HCT116 (cell line): ENCODE measurements around the gene TMEM120A. TPM values are rescaled to one million over a fixed set of nuclear protein-coding genes. Genes with fewer than 3 reads are reported as not detected.

Experiments
- ATAC-seq: fragments of 200-7000 bp; cut with Tn5 transposase; 2 replicates; pipeline ENCODE4 v1.9.1; 2020; ENCODE audit warnings: mild to moderate bottlenecking, moderate library complexity
- BruUV-seq: library from RNA; stranded (reverse); fragments of 400-500 nt; replicated peaks from 2 replicates; lab custom pipeline; 2021; lab: Mats Ljungman, UMichigan
- CTCF ChIA-PET: fragments of 300-600 bp; sonication (Branson Sonifier 250); formaldehyde crosslinking; loops from one replicate; lab custom pipeline; 2021; ENCODE audit warnings: antibody characterized with exemption; lab: Charles Lee
- POLR2A ChIA-PET: fragments of 300-600, 350-600 bp; sonication (Branson Sonifier 250); formaldehyde crosslinking; loops from one replicate; lab custom pipeline; 2021; ENCODE audit warnings: antibody characterized with exemption; lab: Charles Lee
- RAD21 ChIA-PET, 2 experiments: fragments of 300-600 bp; sonication (Branson Sonifier 250); formaldehyde crosslinking; loops; one replicate each; lab custom pipeline; 2023; ENCODE audit warnings: low total read pairs in 2 of 2; ENCODE audit not compliant: uncharacterized antibody in 2 of 2, unreplicated experiment in 2 of 2, low non-redundant PET in 1 of 2; lab: Charles Lee
- DNase-seq: peaks from one replicate; pipeline ENCODE4 v3.0.0-alpha.2; 2010; ENCODE audit warnings: low read depth, low spot score
- H2AFZ ChIP-seq: fragments of 200-600 bp; shearing (Covaris generic), sonication (generic); 2 replicates; pipeline ENCODE4 v1.6.1; 2017; ENCODE audit warnings: low read depth, mixed run types, mixed read lengths, antibody characterized with exemption, low read length; ENCODE audit not compliant: poor library complexity, severe bottlenecking
- H3K27ac ChIP-seq: 2 replicates; pipeline ENCODE4 v1.5.1; 2012; ENCODE audit warnings: low read depth, low read length
- H3K27me3 ChIP-seq: fragments of 200-600 bp; sonication (generic); 2 replicates; pipeline ENCODE4 v1.6.1; 2016; ENCODE audit warnings: mixed run types, low read length, mixed read lengths; ENCODE audit not compliant: insufficient read depth
- H3K36me3 ChIP-seq, 2 experiments: fragments of 200-500 bp in 1 of 2; fragments of 200-600 bp in 1 of 2; sonication (Bioruptor generic) in 1 of 2; sonication (generic) in 1 of 2; 2 replicates each; pipeline versions ENCODE4 v1.5.1 to v1.6.1; 2014 to 2016; ENCODE audit warnings: low read length in 2 of 2, inconsistent platforms in 1 of 2, mixed read lengths in 1 of 2, mixed run types in 1 of 2; ENCODE audit not compliant: insufficient read depth in 2 of 2, control insufficient read depth in 1 of 2
- H3K4me1 ChIP-seq, 2 experiments: fragments of 200-600 bp in 1 of 2; sonication (generic) in 1 of 2; 2 replicates each; pipeline versions ENCODE4 v1.5.1 to v1.6.1; 2012 to 2017; ENCODE audit warnings: low read length in 2 of 2, inconsistent platforms in 1 of 2, mild to moderate bottlenecking in 1 of 2, mixed read lengths in 1 of 2, mixed run types in 1 of 2, moderate library complexity in 1 of 2; ENCODE audit not compliant: insufficient read depth in 2 of 2, control insufficient read depth in 1 of 2
- H3K4me2 ChIP-seq: fragments of 200-600 bp; sonication (generic); 2 replicates; pipeline ENCODE4 v1.6.1; 2017; ENCODE audit warnings: mixed run types, low read length, mixed read lengths
- H3K4me3 ChIP-seq, 2 experiments: fragments of 200-600 bp in 1 of 2; sonication (generic) in 1 of 2; replicated peaks in 1 of 2; 2 replicates each; pipeline ENCODE4 v1.5.1; 2011 to 2016; ENCODE audit warnings: low read length in 2 of 2, control low read depth in 1 of 2, low read depth in 1 of 2, mild to moderate bottlenecking in 1 of 2, mixed read lengths in 1 of 2, mixed run types in 1 of 2
- H3K79me2 ChIP-seq: fragments of 200-600 bp; sonication (generic); 2 replicates; pipeline ENCODE4 v1.6.1; 2017; ENCODE audit warnings: mild to moderate bottlenecking, mixed run types, low read length, moderate library complexity, mixed read lengths; ENCODE audit not compliant: insufficient read depth
- H3K9ac ChIP-seq: fragments of 200-600 bp; sonication (generic); 2 replicates; pipeline ENCODE4 v1.6.1; 2016; ENCODE audit warnings: low read length, mixed read lengths
- H3K9me2 ChIP-seq: fragments of 200-600 bp; sonication (generic), shearing (Covaris generic); 2 replicates; pipeline ENCODE4 v1.6.1; 2017; ENCODE audit warnings: mixed run types, mild to moderate bottlenecking, moderate library complexity; ENCODE audit not compliant: insufficient read depth
- H3K9me3 ChIP-seq, 2 experiments: fragments of 200-500 bp in 1 of 2; fragments of 200-600 bp in 1 of 2; sonication (Bioruptor generic) in 1 of 2; sonication (generic) in 1 of 2; 2 replicates each; pipeline ENCODE4 v1.6.1; 2014 to 2017; ENCODE audit warnings: low read length in 2 of 2, mixed read lengths in 2 of 2, inconsistent platforms in 1 of 2, low read depth in 1 of 2, mild to moderate bottlenecking in 1 of 2, mixed run types in 1 of 2, moderate library complexity in 1 of 2; ENCODE audit not compliant: control insufficient read depth in 1 of 2, insufficient read depth in 1 of 2
- H4K20me1 ChIP-seq: fragments of 200-600 bp; sonication (generic), shearing (Covaris generic); 2 replicates; pipeline ENCODE4 v1.6.1; 2017; ENCODE audit warnings: mixed run types, mild to moderate bottlenecking, moderate library complexity; ENCODE audit not compliant: insufficient read depth
- ATF3 ChIP-seq: IDR thresholded peaks from 2 replicates; pipeline ENCODE4 v1.6.1; 2012
- CBX3 ChIP-seq: IDR thresholded peaks from 2 replicates; pipeline ENCODE4 v1.6.1; 2012; ENCODE audit warnings: low read depth
- CTCF ChIP-seq, 3 experiments: fragments of 200-600 bp in 1 of 3; sonication (generic) in 1 of 3; IDR thresholded peaks in 2 of 3; conservative IDR thresholded peaks in 1 of 3; 2 replicates each; pipeline ENCODE4 v1.5.1; 2012 to 2017; ENCODE audit warnings: low read depth in 2 of 3, low read length in 2 of 3, antibody characterized with exemption in 1 of 3, borderline replicate concordance in 1 of 3, control low read depth in 1 of 3, mild to moderate bottlenecking in 1 of 3, mixed read lengths in 1 of 3, mixed run types in 1 of 3, moderate library complexity in 1 of 3; ENCODE audit not compliant: insufficient read depth in 1 of 3
- EZH2phosphoT487 ChIP-seq: fragments of 200-600 bp; IDR thresholded peaks from 2 replicates; pipeline ENCODE4 v1.6.1; 2018; ENCODE audit warnings: antibody characterized with exemption, borderline replicate concordance
- JUND ChIP-seq: IDR thresholded peaks from 2 replicates; pipeline ENCODE4 v1.6.1; 2012
- MAX ChIP-seq: IDR thresholded peaks from 2 replicates; pipeline ENCODE4 v1.6.1; 2012
- POLR2AphosphoS5 ChIP-seq: IDR thresholded peaks from 2 replicates; pipeline ENCODE4 v1.6.1; 2011; ENCODE audit warnings: mild to moderate bottlenecking, low read depth, low read length, moderate library complexity
- SIN3A ChIP-seq: IDR thresholded peaks from 2 replicates; pipeline ENCODE4 v1.6.1; 2012; ENCODE audit warnings: low read depth
- SP1 ChIP-seq: IDR thresholded peaks from 2 replicates; pipeline ENCODE4 v1.6.1; 2012; ENCODE audit warnings: low read depth
- YY1 ChIP-seq: IDR thresholded peaks from 2 replicates; pipeline ENCODE4 v1.6.1; 2011; ENCODE audit warnings: low read length, low read depth, moderate library complexity, mild to moderate bottlenecking; ENCODE audit not compliant: insufficient replicate concordance; ENCODE audit errors: extremely low read depth
- ZBTB33 ChIP-seq: IDR thresholded peaks from 2 replicates; pipeline ENCODE4 v1.6.1; 2011; ENCODE audit warnings: mild to moderate bottlenecking, low read length, moderate library complexity; ENCODE audit not compliant: insufficient replicate concordance; ENCODE audit errors: extremely low read depth
- intact Hi-C: fragments of 100-400 bp; cut with micrococcal nuclease; formaldehyde crosslinking; loops from 2 replicates; pipeline ENCODE4 v1.10.0; 2022
- total RNA-seq: library from RNA; stranded (reverse); gene quantifications from one replicate; pipeline ENCODE4 v1.2.1, GENCODE V29; 2021; ENCODE audit not compliant: unreplicated experiment

Gene TMEM120A
- total RNA-seq, 1 experiment from 2014 or later = 25.9 TPM

- peak; percentile 19; the same call in 1 of the 2 replicates for ATAC-seq
- ChIA-PET POLR2A (no interaction called here), RAD21 (interaction anchor here in 1 of 2 experiments (0.6 kb wide), 1 partner anchor 102 kb away, joined by 4 read pairs; no protein-coding TSS in a partner anchor), CTCF (no interaction called here)
- H3K4me1 ChIP-seq = peaks cover 0 to 13% of the 10 kb centered on the region in 2 experiments; a peak in 3 of 4 replicates
- H3K27me3 ChIP-seq = no peaks in the 10 kb centered on the region
- no peaks in the 10 kb centered on the region for H3K9me2 ChIP-seq
- no peak overlapping the region for H3K4me2 ChIP-seq
- H2AFZ ChIP-seq = no peak overlapping the region
- H3K4me3 ChIP-seq = no peak overlapping the region
- H3K36me3 ChIP-seq = peaks cover 0 to 9% of the 10 kb centered on the region in 2 experiments; a peak in 2 of 4 replicates
- no TSS peak for BruUV-seq
- TF ChIP-seq POLR2AphosphoS5 (peak; percentile 18; the same call in 1 of the 2 replicates), SIN3A (no peak)
- H3K9me3 ChIP-seq = no peaks in the 10 kb centered on the region
- intact Hi-C loops = no loop called here
- H3K27ac ChIP-seq = no peak overlapping the region
- no peak for DNase-seq
- no peaks in the 10 kb centered on the region for H4K20me1 ChIP-seq
- no peaks in the 10 kb centered on the region for H3K79me2 ChIP-seq
- H3K9ac ChIP-seq = no peak overlapping the region
These were observed 12.7 kb downstream of the TMEM120A start for GRCh38 chr7:75981453-75982305.

GRCh38 chr7:75981203-75981452 is 13.3 kb downstream of the TMEM120A start:
- intact Hi-C loops = no loop called here
- H3K9ac ChIP-seq = no peak overlapping the region
- H3K9me2 ChIP-seq = no peaks in the 10 kb centered on the region
- H3K36me3 ChIP-seq = peaks cover 0 to 6% of the 10 kb centered on the region in 2 experiments; a peak in 2 of 4 replicates
- no peak overlapping the region for H2AFZ ChIP-seq
- no peaks in the 10 kb centered on the region for H3K27me3 ChIP-seq
- H3K9me3 ChIP-seq = no peaks in the 10 kb centered on the region
- no TSS peak for BruUV-seq
- DNase-seq (no peak), ATAC-seq (no peak)
- H3K79me2 ChIP-seq = no peaks in the 10 kb centered on the region
- POLR2A ChIA-PET = no interaction called here
- RAD21 ChIA-PET = interaction anchor here in 1 of 2 experiments (0.6 kb wide), 1 partner anchor 102 kb away, joined by 4 read pairs; no protein-coding TSS in a partner anchor
- CTCF ChIA-PET = no interaction called here
- TF ChIP-seq MAX (no peak), ZBTB33 (no peak), ATF3 (no peak), CBX3 (no peak), EZH2phosphoT487 (no peak), CTCF (IDR thresholded peaks at IDR 0.05 in 2 of 3, conservative IDR thresholded peaks at IDR 0.05 in 1 of 3; ENCODE audit: borderline replicate concordance in 1 of 3, insufficient read depth in 1 of 3, low read depth in 2 of 3, low read length in 2 of 3) (no peak), JUND (no peak), SIN3A (no peak), YY1 (no peak), SP1 (no peak)
- no peaks in the 10 kb centered on the region for H4K20me1 ChIP-seq
- no peak overlapping the region for H3K4me2 ChIP-seq
- no peak overlapping the region for H3K4me3 ChIP-seq
- peaks cover 0 to 13% of the 10 kb centered on the region in 2 experiments; a peak in 3 of 4 replicates for H3K4me1 ChIP-seq
- H3K27ac ChIP-seq = no peak overlapping the region
